Effector memory CD4-positive, alpha-beta T cell (primary cell): Measurements from ENCODE around the gene TMEM260.

Experiments
- DNase-seq, 3 donors: peaks; one replicate each; pipeline ENCODE4 v3.0.0-alpha.2; 2020
- H3K27ac ChIP-seq: 2 replicates; pipeline ENCODE4 v1.7.0; 2013; ENCODE audit warnings: mild to moderate bottlenecking, low read length, moderate library complexity; ENCODE audit not compliant: insufficient read depth, poor library complexity, severe bottlenecking
- H3K27me3 ChIP-seq: replicated peaks from 2 replicates; pipeline ENCODE4 v1.7.0; 2013; ENCODE audit warnings: mild to moderate bottlenecking, low read length; ENCODE audit not compliant: insufficient read depth, control insufficient read depth, poor library complexity, severe bottlenecking
- H3K36me3 ChIP-seq: 2 replicates; pipeline ENCODE4 v1.7.0; 2013; ENCODE audit warnings: mild to moderate bottlenecking, low read length, moderate library complexity; ENCODE audit not compliant: control insufficient read depth, insufficient read depth
- H3K4me1 ChIP-seq: 2 replicates; pipeline ENCODE4 v1.7.0; 2013; ENCODE audit warnings: low read length, mild to moderate bottlenecking; ENCODE audit not compliant: control insufficient read depth, insufficient read depth, poor library complexity, severe bottlenecking
- H3K4me3 ChIP-seq: 2 replicates; pipeline ENCODE4 v1.7.0; 2013; ENCODE audit warnings: low read length, low read depth, mild to moderate bottlenecking; ENCODE audit not compliant: insufficient read depth, poor library complexity, severe bottlenecking
- H3K9me3 ChIP-seq: 2 replicates; pipeline ENCODE4 v1.7.0; 2013; ENCODE audit warnings: mild to moderate bottlenecking, low read length, moderate library complexity; ENCODE audit not compliant: control insufficient read depth

TMEM260 gene

GRCh38 chr14:56648508-56649301 is 69.1 kb downstream of the TMEM260 start:
- no peak for DNase-seq
- H3K9me3 ChIP-seq, result no peaks in the 10 kb centered on the region
- H3K36me3 ChIP-seq, result peaks cover 4% of the 10 kb centered on the region
- H3K27me3 ChIP-seq, result no peaks in the 10 kb centered on the region
- no peak overlapping the region for H3K27ac ChIP-seq
- no peaks in the 10 kb centered on the region for H3K4me1 ChIP-seq
- no peak overlapping the region for H3K4me3 ChIP-seq

- H3K27me3 ChIP-seq, result no peaks in the 10 kb centered on the region
- DNase-seq, result no peak
- H3K4me1 ChIP-seq, result no peaks in the 10 kb centered on the region
These were observed 69.8 kb downstream of the TMEM260 start for GRCh38 chr14:56649382-56649781.

GRCh38 chr14:56650048-56650447 is 70.5 kb downstream of the TMEM260 start:
- Histone ChIP-seq H3K36me3 (peaks cover 4% of the 10 kb centered on the region), H3K27ac (no peak overlapping the region), H3K9me3 (no peaks in the 10 kb centered on the region), H3K27me3 (no peaks in the 10 kb centered on the region), H3K4me3 (no peak overlapping the region), H3K4me1 (no peaks in the 10 kb centered on the region)
- no peak for DNase-seq

More at GRCh38 chr14:56649382-56649781, 69.8 kb downstream of the TMEM260 start:
- Histone ChIP-seq H3K4me3 (no peak overlapping the region), H3K27ac (no peak overlapping the region), H3K36me3 (peaks cover 4% of the 10 kb centered on the region), H3K9me3 (no peaks in the 10 kb centered on the region)

GRCh38 chr14:56650979-56651378 is 71.4 kb downstream of the TMEM260 start:
- Histone ChIP-seq H3K27ac (no peak overlapping the region), H3K9me3 (no peaks in the 10 kb centered on the region), H3K27me3 (no peaks in the 10 kb centered on the region), H3K36me3 (peaks cover 2% of the 10 kb centered on the region), H3K4me1 (no peaks in the 10 kb centered on the region), H3K4me3 (no peak overlapping the region)
- DNase-seq, result no peak

GRCh38 chr14:56657604-56658003 is 78.0 kb downstream of the TMEM260 start:
- Histone ChIP-seq H3K4me3 (no peak overlapping the region), H3K9me3 (no peaks in the 10 kb centered on the region), H3K36me3 (no peaks in the 10 kb centered on the region), H3K27ac (no peak overlapping the region), H3K4me1 (no peaks in the 10 kb centered on the region), H3K27me3 (no peaks in the 10 kb centered on the region)
- no peak for DNase-seq

- Histone ChIP-seq H3K9me3 (no peaks in the 10 kb centered on the region), H3K36me3 (no peaks in the 10 kb centered on the region), H3K27me3 (no peaks in the 10 kb centered on the region), H3K4me1 (no peaks in the 10 kb centered on the region), H3K4me3 (no peak overlapping the region), H3K27ac (no peak overlapping the region)
- no peak for DNase-seq
These were observed 79.8 kb downstream of the TMEM260 start for GRCh38 chr14:56659378-56659777.

- no peaks in the 10 kb centered on the region for H3K36me3 ChIP-seq
- DNase-seq, result no peak
These were observed 80.5 kb downstream of the TMEM260 start for GRCh38 chr14:56659964-56660551.

GRCh38 chr14:56660677-56661389 is 81.2 kb downstream of the TMEM260 start:
- Histone ChIP-seq H3K36me3 (no peaks in the 10 kb centered on the region), H3K27ac (no peak overlapping the region), H3K9me3 (no peaks in the 10 kb centered on the region)

More at GRCh38 chr14:56659964-56660551, 80.5 kb downstream of the TMEM260 start:
- Histone ChIP-seq H3K4me3 (no peak overlapping the region), H3K9me3 (no peaks in the 10 kb centered on the region), H3K4me1 (no peaks in the 10 kb centered on the region), H3K27me3 (no peaks in the 10 kb centered on the region), H3K27ac (no peak overlapping the region)

GRCh38 chr14:56661478-56661877 is 81.9 kb downstream of the TMEM260 start:
- Histone ChIP-seq H3K4me3 (no peak overlapping the region), H3K36me3 (no peaks in the 10 kb centered on the region), H3K9me3 (no peaks in the 10 kb centered on the region), H3K27ac (no peak overlapping the region), H3K4me1 (no peaks in the 10 kb centered on the region), H3K27me3 (no peaks in the 10 kb centered on the region)
- no peak for DNase-seq

More at GRCh38 chr14:56660677-56661389, 81.2 kb downstream of the TMEM260 start:
- Histone ChIP-seq H3K4me3 (no peak overlapping the region), H3K27me3 (no peaks in the 10 kb centered on the region), H3K4me1 (no peaks in the 10 kb centered on the region)
- no peak for DNase-seq
